IPS-NIHi7 (cell line): ENCODE measurements around the gene GLIS1.
"Not testable (repeated sequence)": the region's sequence is repeated elsewhere in the genome, so short reads cannot be mapped to it uniquely, and the experiment has no call there.

ENCODE experiments used
- DNase-seq: peaks from one replicate; pipeline ENCODE4 v3.0.0; 2012; ENCODE audit warnings: mixed read lengths; ENCODE audit errors: extremely low spot score

The GLIS1 gene

GRCh38 chr1:53654216-53655210, 84.5 kb downstream of the GLIS1 start:
- DNase-seq, result no peak

GRCh38 chr1:53653631-53654030, 85.3 kb downstream of the GLIS1 start:
- DNase-seq, result no peak

DNA sequence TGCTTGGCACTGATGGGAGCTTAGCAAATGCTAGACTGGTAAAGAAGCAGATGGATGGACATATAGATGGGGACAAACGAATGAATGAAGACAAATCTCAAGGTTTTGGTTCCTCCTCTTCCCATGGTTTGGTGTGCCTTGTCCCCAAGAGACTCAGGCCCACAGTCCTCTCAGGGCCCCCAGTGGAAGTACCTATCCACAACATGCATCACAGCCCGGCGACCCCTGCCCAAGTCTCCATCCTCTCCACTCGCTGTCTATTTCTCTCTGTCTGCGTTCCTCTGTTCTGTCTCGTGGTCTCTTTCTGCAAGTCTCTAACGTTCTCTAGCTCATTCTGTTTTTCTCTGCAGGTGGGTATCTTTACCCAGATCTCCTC, 85.8 kb downstream of the GLIS1 start:
- no peak for DNase-seq

GRCh38 chr1:53652441-53653199, 86.3 kb downstream of the GLIS1 start:
- no peak for DNase-seq

DNA sequence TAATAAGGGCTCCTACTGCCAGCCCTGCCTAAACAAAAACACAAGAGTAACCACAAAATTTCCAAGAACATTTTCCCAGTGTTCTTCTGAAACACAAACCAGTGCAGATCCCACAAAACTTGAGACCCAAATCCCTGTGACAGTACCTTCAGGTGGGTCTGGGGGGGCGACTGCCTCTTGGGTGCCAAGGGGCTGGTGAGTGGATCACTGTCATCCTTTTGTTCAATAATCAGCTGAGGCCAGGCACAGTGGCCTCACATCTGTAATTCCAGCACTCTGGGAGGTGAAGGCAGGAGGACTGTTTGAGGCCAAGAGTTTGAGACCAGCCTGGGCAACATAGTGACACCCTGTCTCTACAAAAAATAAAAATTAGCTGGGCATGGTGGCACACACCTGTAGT, 87.6 kb downstream of the GLIS1 start:
- no peak for DNase-seq

- no peak for DNase-seq
These were observed 90.4 kb downstream of the GLIS1 start for GRCh38 chr1:53648516-53648915.

DNA sequence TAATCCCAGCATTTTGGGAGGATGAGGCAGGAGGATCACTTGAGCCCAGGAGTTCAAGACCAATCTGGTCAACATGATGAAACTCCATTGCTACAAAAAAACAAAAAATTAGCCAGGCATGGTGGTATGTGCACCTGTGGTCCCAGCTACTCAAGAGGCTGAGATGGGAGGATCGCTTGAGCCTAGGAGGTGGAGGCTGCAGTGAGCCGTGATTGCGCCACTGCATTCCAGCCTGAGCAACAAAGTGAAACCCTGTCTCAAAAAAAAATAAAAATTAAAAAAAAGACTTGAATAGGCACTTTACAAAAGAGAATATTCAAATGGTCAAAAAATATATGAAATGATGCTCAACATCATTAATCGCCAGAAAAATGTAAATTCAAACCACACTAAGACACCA, 91.0 kb downstream of the GLIS1 start:
- DNase-seq, result not testable (repeated sequence)

GRCh38 chr1:53646732-53647131, 92.2 kb downstream of the GLIS1 start:
- DNase-seq, result no peak

- no peak for DNase-seq
These were observed 93.3 kb downstream of the GLIS1 start for GRCh38 chr1:53645690-53646078.

DNA sequence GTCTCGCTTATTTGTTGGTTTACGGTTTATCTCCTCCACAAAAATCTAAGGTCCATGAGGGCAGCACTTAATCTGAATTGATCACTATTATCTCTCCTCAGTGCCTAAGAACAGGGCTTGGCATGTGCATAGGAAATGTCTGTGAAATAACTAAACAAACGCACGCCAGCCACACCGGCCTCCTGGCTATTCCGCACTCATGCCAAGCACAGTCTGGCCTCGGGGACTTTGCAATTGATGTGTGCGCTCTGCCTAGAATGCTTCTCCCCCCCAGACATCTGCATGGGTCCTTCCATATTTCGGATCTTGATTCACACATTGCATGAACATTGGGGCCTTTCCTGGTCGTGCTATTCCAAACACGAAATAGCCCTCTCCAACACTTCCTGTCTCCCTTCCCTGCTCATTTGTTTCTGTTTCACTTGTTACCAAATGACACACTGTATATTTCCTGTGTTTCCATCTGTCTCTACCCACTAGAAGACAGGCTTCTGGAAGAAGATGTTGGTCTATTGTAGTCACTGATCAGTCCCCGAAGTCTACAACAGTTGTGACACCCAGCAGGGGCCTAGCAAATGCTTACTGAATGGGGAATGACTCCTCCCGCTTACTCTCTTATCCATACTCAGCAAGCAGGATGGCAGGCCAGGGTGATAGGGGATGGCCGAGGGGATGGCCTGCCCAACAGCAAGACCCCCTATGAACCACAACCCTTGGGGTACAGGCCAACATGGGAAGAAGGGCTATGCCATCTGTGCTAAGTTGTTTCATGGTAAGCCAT, 93.9 kb downstream of the GLIS1 start:
- no peak for DNase-seq

DNA sequence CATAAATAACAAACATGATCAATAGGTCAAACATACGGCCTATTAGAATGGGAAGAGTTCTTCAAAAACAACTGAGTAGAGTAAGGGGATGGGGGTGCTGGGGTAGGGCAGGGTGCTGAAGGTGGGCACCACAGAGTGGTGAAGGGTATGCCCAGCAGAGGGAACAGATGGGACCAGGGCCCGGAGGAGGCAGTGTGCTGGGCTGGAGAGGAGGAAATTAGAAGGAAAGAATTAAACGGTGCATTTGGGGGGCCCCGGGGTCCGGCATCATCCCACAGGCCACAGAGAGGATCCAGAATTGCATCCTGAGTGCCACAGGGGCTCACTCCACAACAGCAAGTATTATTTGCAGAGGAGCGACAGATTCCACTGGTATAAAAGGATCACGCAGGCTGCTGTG, 94.5 kb downstream of the GLIS1 start:
- no peak for DNase-seq

- no peak for DNase-seq
These were observed 95.0 kb downstream of the GLIS1 start for GRCh38 chr1:53643881-53644390.

DNA sequence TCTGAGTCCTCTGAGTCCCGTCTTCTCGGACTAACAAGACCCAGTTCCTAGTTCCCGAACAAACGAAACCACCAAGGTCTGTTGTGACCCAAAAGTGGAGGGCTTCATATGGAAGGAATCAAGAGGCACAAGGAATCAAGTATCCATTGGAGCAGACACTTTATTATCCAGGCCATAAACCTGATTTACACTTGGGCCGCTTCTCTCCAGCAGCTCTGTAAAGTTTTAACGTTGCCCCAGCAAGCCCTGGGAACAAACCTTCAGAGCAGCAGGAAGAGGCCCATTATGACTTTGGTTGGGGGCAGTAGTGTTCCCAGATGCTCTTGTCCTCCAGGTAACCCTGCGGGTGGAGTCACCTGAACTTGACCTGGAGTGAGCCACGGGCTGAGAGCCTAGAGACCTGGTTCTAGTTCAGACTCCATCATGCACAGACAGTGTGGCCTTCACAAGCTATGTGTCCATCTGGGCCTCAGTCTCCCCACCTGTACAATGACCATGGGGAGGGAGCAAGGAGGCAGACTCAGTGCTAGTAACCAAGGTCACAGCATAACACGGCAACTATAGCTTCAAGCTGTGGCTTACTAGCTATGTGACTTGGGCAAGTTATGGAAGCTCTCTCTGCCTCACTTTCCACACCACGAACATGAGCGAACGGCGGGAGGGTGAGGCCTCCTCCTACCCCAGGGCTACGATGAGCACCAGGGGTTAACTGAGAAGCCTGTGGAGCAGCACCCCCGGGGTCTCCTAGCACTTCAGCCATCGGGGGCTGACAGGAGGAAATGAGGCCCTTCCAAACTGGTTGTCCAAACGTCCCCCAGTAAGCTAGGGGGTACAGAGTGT, 95.7 kb downstream of the GLIS1 start:
- no peak for DNase-seq

DNA sequence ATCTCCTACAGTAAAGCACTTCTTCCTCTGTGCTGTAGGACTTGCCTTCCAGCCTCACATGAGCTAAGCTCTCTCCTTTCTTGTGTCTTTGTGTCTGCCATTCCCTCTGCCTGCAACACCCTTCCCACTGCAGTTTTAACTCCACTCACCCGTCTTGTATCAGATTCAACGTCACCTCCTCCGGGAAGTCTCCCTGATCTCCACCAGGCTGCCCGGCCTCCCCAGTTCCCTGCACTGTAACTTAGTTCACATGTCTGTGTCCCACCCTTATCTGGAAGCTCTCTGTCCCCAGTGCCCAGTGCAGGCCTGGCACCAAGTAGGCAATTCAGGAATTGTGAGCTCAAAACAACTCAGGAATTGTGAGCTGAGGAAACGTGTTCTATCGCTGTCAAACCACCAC, 96.4 kb downstream of the GLIS1 start:
- no peak for DNase-seq

- DNase-seq, result no peak
These were observed 96.8 kb downstream of the GLIS1 start for GRCh38 chr1:53642215-53642555.

GRCh38 chr1:53641481-53642214, 97.3 kb downstream of the GLIS1 start:
- no peak for DNase-seq

- DNase-seq, result no peak
These were observed 98.3 kb downstream of the GLIS1 start for GRCh38 chr1:53640701-53641075.

DNA sequence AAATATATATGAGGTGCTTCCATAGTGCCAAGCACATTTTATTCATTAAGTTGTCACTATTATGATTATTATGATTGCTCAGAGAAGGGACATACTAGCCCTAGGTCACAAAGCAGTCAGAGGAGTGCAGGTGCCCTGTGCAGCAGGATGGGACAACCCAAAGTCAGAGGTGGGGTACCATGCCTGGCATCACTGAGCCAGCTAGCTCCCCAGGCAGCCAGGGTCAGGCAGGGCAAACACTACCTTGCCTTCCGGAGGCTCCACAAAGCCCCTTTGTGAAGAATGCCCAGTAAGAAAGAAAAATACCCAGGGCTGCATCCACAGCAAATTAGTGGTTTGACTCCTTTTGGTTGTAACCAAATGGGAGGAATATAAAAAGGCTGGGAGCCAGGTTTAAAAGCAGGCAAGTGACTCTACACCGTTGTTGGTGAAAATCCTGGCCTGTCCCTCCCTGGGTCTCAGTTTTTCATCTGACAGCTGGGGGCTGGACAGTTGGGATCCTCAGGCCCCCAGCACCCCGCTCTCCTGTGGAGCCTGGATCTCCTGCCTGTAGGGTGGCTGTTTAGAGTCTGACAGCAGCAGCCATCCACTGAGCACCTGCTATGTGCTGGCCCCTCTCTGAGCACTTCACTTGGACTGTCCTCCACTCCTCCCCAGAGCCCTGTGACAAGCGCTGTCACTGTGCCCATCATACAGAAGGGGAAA, 98.8 kb downstream of the GLIS1 start:
- DNase-seq, result no peak

GRCh38 chr1:53639251-53639763, 99.7 kb downstream of the GLIS1 start:
- no peak for DNase-seq
